GM13977 (cell line): ENCODE results near the gene TEX38.
A peak's percentile ranks its signal among the peaks of the same experiment; 100 is the strongest.

Experiments
- DNase-seq: peaks from one replicate; pipeline ENCODE4 v3.0.0; 2012; ENCODE audit warnings: low spot score
- CTCF ChIP-seq: IDR thresholded peaks from 2 replicates; pipeline ENCODE4 v1.5.1; 2012; ENCODE audit warnings: mild to moderate bottlenecking, control low read depth; ENCODE audit not compliant: insufficient read depth; ENCODE audit errors: extremely low read depth, missing control alignments
- in situ Hi-C: fragments of 300-500 bp; cut with MboI; formaldehyde crosslinking; loops from one replicate; pipeline ENCODE4 v1.12.0; 2022; ENCODE audit warnings: low sequenced_read_pairs, low pct_unique_long_range_greater_than_20kb, mixed read lengths, inconsistent platforms; ENCODE audit not compliant: unreplicated experiment

Gene TEX38

GRCh38 chr1:46671554-46671953 is at the start of gene TEX38:
TEX38 (plus strand) TSS chr1:46671854; CDS start chr1:46671935, 81 bp downstream.
- DNase-seq = no peak
- TF ChIP-seq CTCF = no peak
- in situ Hi-C loops = no loop called here

GRCh38 chr1:46621930-46622329 is 49.7 kb upstream of the TEX38 start:
- no peak for DNase-seq
- in situ Hi-C loops = no loop called here
- no peak for TF ChIP-seq CTCF

GRCh38 chr1:46622344-46622743 is 49.3 kb upstream of the TEX38 start:
- peak; percentile 48 for TF ChIP-seq CTCF
- DNase-seq = peak; percentile 38
- in situ Hi-C loops = no loop called here

- no peak for DNase-seq
- no peak for TF ChIP-seq CTCF
- in situ Hi-C loops = no loop called here
Measured at GRCh38 chr1:46623743-46624644, 47.7 kb upstream of the TEX38 start.

- TF ChIP-seq CTCF = no peak
- in situ Hi-C loops = no loop called here
- DNase-seq = no peak
Measured at GRCh38 chr1:46630719-46631118, 40.9 kb upstream of the TEX38 start.

- DNase-seq = no peak
- in situ Hi-C loops = no loop called here
- no peak for TF ChIP-seq CTCF
Measured at GRCh38 chr1:46635205-46635604, 36.4 kb upstream of the TEX38 start.
